Activated CD8-positive, alpha-beta memory T cell treated with anti-CD3 and anti-CD28 coated beads, Interleukin-2, amount 50 U/mL, for 24 hours (primary cell): ENCODE results near the gene ENOPH1.
"Not testable (repeated sequence)": the region's sequence is repeated elsewhere in the genome, so short reads cannot be mapped to it uniquely, and the experiment has no call there.

Experiments used
- DNase-seq: peaks from one replicate; pipeline ENCODE4 v3.0.0-alpha.2; 2020; ENCODE audit errors: extremely low read depth

ENOPH1 gene

DNA sequence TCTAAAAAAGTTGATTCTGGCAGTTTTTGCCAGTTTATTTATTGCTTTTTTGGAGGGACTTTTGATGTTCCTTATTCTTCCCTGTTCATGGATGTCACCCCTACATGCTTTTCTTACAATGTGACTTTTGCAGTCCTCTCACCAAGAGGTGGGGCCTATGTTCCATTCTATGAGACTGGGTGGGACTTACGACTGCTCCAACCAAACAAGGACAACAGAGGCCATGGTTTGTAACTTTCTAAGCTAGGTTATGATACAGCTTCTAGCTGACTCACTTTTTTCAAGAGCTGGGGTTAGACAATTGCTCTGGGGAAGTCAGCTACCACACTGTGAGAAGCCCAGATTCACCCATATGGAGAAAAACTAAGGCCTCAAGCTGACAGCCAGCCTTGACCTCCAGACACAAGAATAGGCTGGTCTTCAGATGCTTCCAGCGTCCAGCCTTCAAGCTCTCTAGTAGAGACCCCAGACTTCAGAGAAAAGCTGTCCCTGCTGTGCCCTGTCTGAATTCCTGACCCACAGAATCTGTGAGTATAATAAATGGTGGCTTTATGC lies 39.5 kb downstream of the ENOPH1 start:
- no peak for DNase-seq

GRCh38 chr4:82473080-82473479 lies 42.7 kb downstream of the ENOPH1 start:
- not testable (repeated sequence) for DNase-seq

DNA sequence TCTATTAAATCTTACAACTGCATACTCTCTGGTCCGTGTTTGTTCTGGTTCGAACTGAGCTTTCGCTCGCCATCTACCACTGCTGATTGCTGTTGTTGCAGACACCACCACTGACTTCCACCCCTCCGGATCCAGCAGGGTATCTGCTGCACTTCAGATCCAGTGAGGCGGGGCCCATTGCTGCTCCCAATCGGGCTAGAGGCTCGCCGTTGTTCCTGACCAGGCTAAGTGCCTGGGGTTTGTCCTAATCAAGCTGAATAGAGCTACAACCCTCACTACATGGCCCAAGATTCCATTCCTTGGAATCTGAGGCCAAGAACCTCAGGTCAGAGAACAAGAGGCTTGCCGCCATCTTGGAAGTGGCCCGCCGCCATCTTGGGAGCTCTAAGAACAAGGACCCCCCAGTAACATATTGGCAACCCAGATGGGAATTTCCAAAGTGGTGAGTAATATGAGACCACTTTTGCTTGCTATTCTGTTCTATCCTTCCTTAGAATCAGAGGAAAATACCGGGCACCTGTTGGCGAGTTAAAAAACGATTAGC lies 43.3 kb downstream of the ENOPH1 start:
- no peak for DNase-seq

GRCh38 chr4:82475931-82476330 lies 45.5 kb downstream of the ENOPH1 start:
- not testable (repeated sequence) for DNase-seq

DNA sequence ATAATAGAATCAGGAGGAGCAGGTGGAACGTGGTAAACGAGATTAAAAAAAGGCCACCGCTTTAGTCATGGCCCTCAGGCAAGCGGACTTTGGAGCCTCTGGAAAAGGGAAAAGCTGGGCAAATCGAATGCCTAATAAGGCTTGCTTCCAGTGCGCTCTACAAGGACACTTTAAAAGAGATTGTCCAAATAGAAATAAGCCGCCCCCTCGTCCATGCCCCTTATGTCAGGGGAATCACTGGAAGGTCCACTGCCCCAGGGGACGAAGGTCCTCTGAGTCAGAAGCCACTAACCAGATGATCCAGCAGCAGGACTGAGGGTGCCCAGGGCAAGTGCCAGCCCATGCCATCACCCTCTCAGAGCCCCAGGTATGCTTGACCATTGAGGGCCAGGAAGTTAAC lies 47.1 kb downstream of the ENOPH1 start:
- DNase-seq = not testable (repeated sequence)

DNA sequence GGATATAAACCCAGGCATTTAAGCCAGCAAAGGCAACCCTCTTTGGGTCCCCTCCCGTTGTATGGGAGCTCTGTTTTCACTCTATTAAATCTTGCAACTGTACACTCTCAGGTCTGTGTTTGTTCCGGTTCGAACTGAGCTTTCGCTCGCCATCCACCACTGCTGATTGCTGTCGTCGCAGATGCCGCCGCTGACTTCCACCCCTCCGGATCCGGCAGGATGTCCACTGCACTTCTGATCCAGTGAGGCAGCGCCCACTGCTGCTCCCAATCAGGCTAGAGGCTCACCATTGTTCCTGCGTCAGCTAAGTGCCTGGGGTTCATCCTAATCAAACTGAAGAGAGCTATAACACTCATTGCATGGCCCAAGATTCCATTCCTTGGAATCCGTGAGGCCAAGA lies 49.2 kb downstream of the ENOPH1 start:
- DNase-seq = no peak

GRCh38 chr4:82480771-82481505 lies 50.5 kb downstream of the ENOPH1 start:
- DNase-seq = no peak

GRCh38 chr4:82481506-82481840 lies 51.1 kb downstream of the ENOPH1 start:
- no peak for DNase-seq

DNA sequence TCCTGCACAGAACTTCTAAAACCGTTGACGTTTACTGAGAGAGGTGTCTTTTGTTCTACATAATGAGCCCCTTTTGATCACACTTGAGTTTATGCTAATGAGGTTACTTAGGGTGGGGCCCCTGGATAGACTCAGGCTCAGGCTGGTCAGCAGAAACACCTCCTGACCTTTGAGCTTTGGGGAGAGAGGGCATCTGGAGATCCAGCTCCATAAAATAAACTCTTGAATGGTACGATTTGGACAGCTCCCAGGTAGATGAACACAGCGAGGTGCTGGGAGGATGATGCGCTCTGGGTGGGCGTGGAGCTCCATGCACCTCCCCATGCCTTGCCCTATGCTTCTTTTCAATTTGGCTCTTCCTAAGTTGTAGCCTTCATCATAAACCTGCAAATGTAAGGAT lies 52.0 kb downstream of the ENOPH1 start:
- DNase-seq = no peak

- no peak for DNase-seq
Measured at GRCh38 chr4:82484996-82485783, 54.8 kb downstream of the ENOPH1 start.

- DNase-seq = no peak
Measured at GRCh38 chr4:82489076-82489475, 58.7 kb downstream of the ENOPH1 start.

GRCh38 chr4:82489987-82490386 lies 59.6 kb downstream of the ENOPH1 start:
- DNase-seq = no peak

- no peak for DNase-seq
Measured at GRCh38 chr4:82491251-82491960, 61.0 kb downstream of the ENOPH1 start.

DNA sequence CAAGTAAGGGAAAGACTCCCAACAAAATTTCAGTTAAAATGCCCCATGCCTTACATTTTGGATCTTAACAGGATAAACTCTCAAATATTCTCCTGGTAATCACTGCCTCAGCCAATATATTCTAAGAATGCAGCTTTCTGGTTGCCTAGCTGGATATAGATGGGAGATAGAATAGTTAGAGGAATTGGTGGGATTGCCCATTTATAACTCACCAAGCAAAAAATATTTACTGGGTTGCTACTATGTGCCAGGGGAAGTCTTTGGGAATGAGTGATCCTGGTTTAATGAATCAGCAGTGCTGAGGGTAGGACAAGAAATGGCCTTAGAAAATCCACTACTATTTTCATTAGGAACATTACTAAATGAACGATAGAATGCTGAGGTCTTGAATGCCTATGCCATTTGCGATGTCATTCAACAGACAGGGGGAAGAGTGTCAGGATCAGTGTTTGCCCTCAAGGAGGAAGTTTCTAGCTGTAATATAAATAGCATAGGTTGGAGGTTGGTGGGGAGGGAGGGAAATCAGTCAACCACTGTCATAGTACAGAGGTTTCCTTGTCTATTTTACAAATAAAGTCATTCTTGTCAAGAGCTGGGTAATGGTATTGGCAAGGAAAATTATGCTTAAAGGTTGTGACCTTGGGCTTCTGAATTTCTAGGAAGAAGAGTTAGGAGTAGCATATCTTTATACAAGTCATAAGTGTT lies 63.5 kb downstream of the ENOPH1 start:
- DNase-seq = no peak

- DNase-seq = no peak
Measured at GRCh38 chr4:82495666-82496065, 65.3 kb downstream of the ENOPH1 start.

DNA sequence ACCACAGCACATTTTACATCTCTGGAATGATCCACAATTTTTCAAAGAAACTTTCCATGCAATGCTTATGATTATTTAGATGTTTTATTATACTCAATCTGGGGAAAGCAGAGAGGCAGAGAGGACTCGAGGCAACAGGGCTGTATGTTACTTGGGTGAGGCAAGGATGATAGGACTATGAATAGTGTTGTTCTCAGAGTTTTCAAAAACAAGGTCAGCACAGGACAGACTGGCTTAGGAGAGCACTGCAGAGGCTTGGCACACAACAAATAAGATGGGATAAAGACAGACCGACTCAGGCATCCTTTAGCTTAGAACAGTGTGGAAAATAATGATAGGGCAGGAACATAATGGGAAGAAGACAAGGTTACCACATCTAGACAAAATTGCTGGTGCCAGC lies 66.0 kb downstream of the ENOPH1 start:
- DNase-seq = no peak

DNA sequence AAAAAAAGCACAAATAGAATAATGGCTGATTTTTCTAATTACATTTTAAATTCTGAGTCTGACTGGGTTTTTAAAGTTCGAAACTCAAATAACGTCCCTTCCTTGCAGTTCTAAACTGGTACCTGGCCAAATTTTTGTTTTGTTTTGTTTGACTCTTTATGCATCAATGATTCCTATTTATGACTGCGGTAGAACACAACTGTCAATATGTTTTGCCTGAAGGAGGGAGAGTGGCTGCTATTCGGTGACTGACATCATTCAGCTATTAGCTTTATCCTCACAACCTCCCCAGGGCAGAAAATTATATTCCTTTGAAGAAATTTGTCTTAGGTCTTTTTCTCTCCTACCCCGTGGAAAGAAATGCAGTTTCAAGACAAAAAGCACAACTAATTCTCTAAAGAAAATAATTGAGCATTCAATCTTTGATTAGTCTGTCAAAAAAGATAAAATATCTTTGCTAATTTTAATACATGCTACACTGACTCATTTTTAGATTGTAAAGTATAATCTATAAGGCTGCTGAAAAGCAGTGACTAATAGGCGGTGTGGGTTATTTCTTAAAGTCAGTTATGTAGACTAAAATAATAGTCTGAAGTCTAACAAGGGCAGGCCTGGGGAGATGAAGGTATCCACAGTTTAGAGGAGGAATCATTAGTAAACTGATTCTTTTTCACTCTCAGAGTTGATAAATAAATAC lies 69.5 kb downstream of the ENOPH1 start:
- no peak for DNase-seq

GRCh38 chr4:82500435-82501153 lies 70.2 kb downstream of the ENOPH1 start:
- DNase-seq = no peak

DNA sequence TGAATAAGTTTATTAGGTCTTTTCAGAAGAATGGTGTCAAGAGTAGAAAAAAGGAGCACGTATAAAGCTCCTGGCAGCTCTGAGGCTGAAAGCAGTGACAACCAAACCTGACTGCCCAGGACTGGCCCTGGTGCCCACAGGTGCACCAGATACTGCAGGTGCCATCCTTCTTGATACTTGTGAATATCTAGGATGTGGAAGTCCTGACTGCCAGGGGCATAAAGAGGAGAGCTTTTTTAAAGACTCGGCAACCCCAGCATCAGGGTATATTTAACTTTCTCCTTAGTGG lies 70.7 kb downstream of the ENOPH1 start:
- no peak for DNase-seq

DNA sequence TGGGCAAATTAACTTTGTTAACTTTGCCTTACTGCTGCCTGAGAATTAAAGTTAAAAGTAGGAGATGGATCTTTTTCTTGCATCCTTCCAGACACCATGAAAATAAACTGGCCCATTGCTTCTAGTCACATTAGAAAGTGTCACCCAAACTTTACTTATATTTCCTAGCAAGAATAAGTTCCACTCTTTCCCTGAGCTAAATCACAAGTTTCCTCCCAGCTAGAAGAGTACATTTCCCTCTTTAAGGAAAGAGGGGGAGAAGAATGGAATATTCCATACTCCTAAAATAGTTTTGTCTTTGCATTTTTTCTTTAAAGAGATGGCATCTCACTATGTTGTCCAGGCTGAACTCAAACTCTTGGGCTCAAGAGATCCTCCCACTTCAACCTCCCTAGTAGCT lies 77.6 kb downstream of the ENOPH1 start:
- no peak for DNase-seq
